GM12878 (cell line): ENCODE measurements around the gene PARD6B. TPM values are rescaled to one million over a fixed set of nuclear protein-coding genes. Genes with fewer than 3 reads are reported as not detected.
"Not testable (repeated sequence)": the region's sequence is repeated elsewhere in the genome, so short reads cannot be mapped to it uniquely, and the experiment has no call there.

Source experiments
- ATAC-seq: fragments of 200-7000 bp; cut with Tn5 transposase; 3 replicates; pipeline ENCODE4 v1.9.1; 2020; ENCODE audit warnings: mild to moderate bottlenecking, moderate library complexity
- BruUV-seq: library from RNA; stranded (reverse); fragments of 400-500 nt; replicated peaks from 2 replicates; lab custom pipeline; 2021; lab: Mats Ljungman, UMichigan
- CTCF ChIA-PET: fragments of 300-600 bp; sonication (Branson Sonifier 250); formaldehyde crosslinking; extraction: SDS; loops from one replicate; lab custom pipeline; 2021; ENCODE audit warnings: inconsistent platforms; lab: Yijun Ruan, JAX
- POLR2A ChIA-PET: fragments of 350-600 bp; formaldehyde crosslinking; extraction: SDS; loops from one replicate; lab custom pipeline; 2021; ENCODE audit warnings: inconsistent platforms; lab: Charles Lee
- RAD21 ChIA-PET: fragments of 300-600 bp; sonication (Branson Sonifier 250); formaldehyde crosslinking; loops from one replicate; lab custom pipeline; 2023; ENCODE audit warnings: antibody characterized with exemption; ENCODE audit not compliant: unreplicated experiment; lab: Charles Lee
- SMC1A ChIA-PET: fragments of 300-600 bp; sonication (Branson Sonifier 250); formaldehyde crosslinking; loops from one replicate; lab custom pipeline; 2023; ENCODE audit not compliant: unreplicated experiment, uncharacterized antibody; lab: Charles Lee
- DNase-seq: peaks from one replicate; pipeline ENCODE4 v3.0.0-alpha.2; 2011; ENCODE audit warnings: low read depth, low spot score
- FAIRE-seq: peaks from 3 replicates; lab custom pipeline; 2011; peaks lifted over from hg19 to GRCh38; lab: Jason Lieb, UNC
- H2AFZ ChIP-seq: 2 replicates; pipeline ENCODE4 v1.6.0; 2011; ENCODE audit warnings: low read depth, low read length, control low read depth; ENCODE audit not compliant: control insufficient read depth
- H3K27ac ChIP-seq: 2 replicates; pipeline ENCODE4 v1.5.1; 2011; ENCODE audit warnings: control low read depth; ENCODE audit not compliant: control insufficient read depth, insufficient read depth
- H3K27me3 ChIP-seq, 2 experiments: replicated peaks in 1 of 2; 2 replicates each; pipeline versions ENCODE4 v1.6.0 to v1.6.1; 2011; ENCODE audit warnings: low read length in 1 of 2; ENCODE audit not compliant: control insufficient read depth in 2 of 2, insufficient read depth in 2 of 2
- H3K36me3 ChIP-seq, 2 experiments: 2 replicates each; pipeline ENCODE4 v1.5.1; 2011; ENCODE audit warnings: low read length in 1 of 2; ENCODE audit not compliant: control insufficient read depth in 2 of 2, insufficient read depth in 2 of 2
- H3K4me1 ChIP-seq: 2 replicates; pipeline ENCODE4 v1.6.1; 2011; ENCODE audit warnings: mild to moderate bottlenecking, low read length, moderate library complexity, mixed read lengths; ENCODE audit not compliant: control insufficient read depth, insufficient read depth
- H3K4me2 ChIP-seq: 2 replicates; pipeline ENCODE4 v1.6.0; 2011; ENCODE audit warnings: control low read depth; ENCODE audit not compliant: control insufficient read depth, insufficient read depth
- H3K4me3 ChIP-seq: fragments of 200-600 bp; sonication (generic); 2 replicates; pipeline ENCODE4 v1.5.1; 2016
- H3K79me2 ChIP-seq: 2 replicates; pipeline ENCODE4 v1.6.0; 2011; ENCODE audit warnings: low read length; ENCODE audit not compliant: control insufficient read depth, insufficient read depth
- H3K9ac ChIP-seq: 2 replicates; pipeline ENCODE4 v1.8.0; 2011; ENCODE audit warnings: low read length, control low read depth, mixed read lengths; ENCODE audit not compliant: control insufficient read depth, insufficient read depth
- H3K9me3 ChIP-seq: replicated peaks from 3 replicates; pipeline ENCODE4 v1.5.1; 2011; ENCODE audit warnings: mild to moderate bottlenecking, low read length; ENCODE audit not compliant: control insufficient read depth, insufficient read depth
- H4K20me1 ChIP-seq: 2 replicates; pipeline ENCODE4 v1.6.0; 2011; ENCODE audit not compliant: control insufficient read depth, insufficient read depth
- CHD4 ChIP-seq: fragments of 200-600 bp; sonication (generic); IDR thresholded peaks from 2 replicates; pipeline ENCODE4 v1.6.1; 2016; ENCODE audit warnings: mild to moderate bottlenecking
- ETV6 ChIP-seq, 2 experiments: fragments of 450-650 bp in 1 of 2; IDR thresholded peaks in 1 of 2; conservative IDR thresholded peaks in 1 of 2; 2 replicates each; pipeline ENCODE4 v1.6.1; 2014; ENCODE audit warnings: antibody characterized with exemption in 1 of 2, borderline replicate concordance in 1 of 2, low read depth in 1 of 2, mild to moderate bottlenecking in 1 of 2, moderate library complexity in 1 of 2
- EZH2 ChIP-seq: IDR thresholded peaks from 2 replicates; pipeline ENCODE4 v1.6.1; 2012; ENCODE audit warnings: low read depth, mild to moderate bottlenecking, control low read depth, inconsistent platforms, low read length, borderline replicate concordance; ENCODE audit not compliant: control insufficient read depth
- MYB ChIP-seq: fragments of 150-350 bp; IDR thresholded peaks from 2 replicates; pipeline ENCODE4 v1.6.1; 2014; ENCODE audit warnings: mild to moderate bottlenecking, low read depth, low read length, borderline replicate concordance
- NR2F1 ChIP-seq: fragments of 450-650 bp; conservative IDR thresholded peaks from 2 replicates; pipeline ENCODE4 v1.6.1; 2017; ENCODE audit warnings: mild to moderate bottlenecking
- POLR2A ChIP-seq: IDR thresholded peaks from 2 replicates; pipeline ENCODE4 v1.6.1; 2011; ENCODE audit warnings: low read depth, mild to moderate bottlenecking, low read length
- RFX5 ChIP-seq: IDR thresholded peaks from 2 replicates; pipeline ENCODE4 v1.6.1; 2011; ENCODE audit warnings: low read depth, low read length, improper control_type of control experiment
- SIN3A ChIP-seq: IDR thresholded peaks from 2 replicates; pipeline ENCODE4 v1.6.1; 2012; ENCODE audit warnings: low read depth, low read length, improper control_type of control experiment
- TCF7 ChIP-seq: IDR thresholded peaks from 2 replicates; pipeline ENCODE4 v1.6.1; 2014; ENCODE audit warnings: antibody characterized with exemption, borderline replicate concordance
- WRNIP1 ChIP-seq: IDR thresholded peaks from 2 replicates; pipeline ENCODE4 v1.6.1; 2011; ENCODE audit warnings: low read depth, low read length, improper control_type of control experiment, borderline replicate concordance
- YY1 ChIP-seq: IDR thresholded peaks from 2 replicates; pipeline ENCODE4 v1.6.1; 2011; ENCODE audit warnings: low read depth, mild to moderate bottlenecking, low read length
- ZNF24 ChIP-seq: fragments of 450-650 bp; IDR thresholded peaks from 2 replicates; pipeline ENCODE4 v1.6.1; 2017; ENCODE audit warnings: antibody characterized with exemption, mild to moderate bottlenecking
- WGBS: methylation state at CpG from one replicate; pipeline ENCODE4 v1.1.6; 2016; ENCODE audit warnings: low lambda C conversion rate; ENCODE audit not compliant: insufficient replicate concordance, insufficient coverage; ENCODE audit errors: missing lambda C conversion rate; 5-methylcytosine and 5-hydroxymethylcytosine counted together
- in situ Hi-C: fragments of 300-500 bp; cut with MboI; formaldehyde crosslinking; loops from 9 replicates; pipeline ENCODE4 v1.14.3; 2018; ENCODE audit warnings: mixed read lengths
- intact Hi-C: fragments of 100-400 bp; cut with micrococcal nuclease; formaldehyde crosslinking; loops from one replicate; pipeline ENCODE4 v1.14.2; 2022; ENCODE audit not compliant: unreplicated experiment
- polyA plus RNA-seq, 11 experiments: library from polyadenylated mRNA; depleted of rRNA in 4 of 11; unstranded in 6 of 11; stranded (reverse) in 5 of 11; fragments of >200 nt; fragmentation: Nextera tagmentation in 4 of 11; fragmentation: Illumina TruSeq in 1 of 11; extraction: Ambion mirVana in 4 of 11; extraction: Trizol in 1 of 11; gene quantifications; 1 replicate in 1 of 11; 2 replicates in 10 of 11; pipeline versions ENCODE4 v1.2.1 to v1.2.3, GENCODE V29; 2011 to 2016; ENCODE audit warnings: inconsistent platforms in 2 of 11, missing spikeins in 2 of 11, low read depth in 1 of 11
- total RNA-seq, 4 experiments: library from RNA; depleted of rRNA in 3 of 4; stranded (reverse); fragments of >200 nt in 3 of 4; fragmentation: Illumina TruSeq in 1 of 4; extraction: Trizol in 1 of 4; gene quantifications; 2 replicates each; pipeline versions ENCODE4 v1.2.1 to v1.2.3, GENCODE V29; 2013 to 2021
- TF ChIP-seq, protein P1 (sequence below): IDR thresholded peaks from 2 replicates; pipeline ENCODE4 v1.6.1; 2012; ENCODE audit warnings: low read depth, low read length, improper control_type of control experiment
- TF ChIP-seq, protein P2 (sequence below): IDR thresholded peaks from 2 replicates; pipeline ENCODE4 v1.6.1; 2012; ENCODE audit warnings: low read depth, low read length, improper control_type of control experiment
- TF ChIP-seq, protein P3 (sequence below): fragments of 450-650 bp; IDR thresholded peaks from 2 replicates; pipeline ENCODE4 v1.6.1; 2014; ENCODE audit warnings: mild to moderate bottlenecking

Gene PARD6B
- total and polyA plus RNA-seq, 10 of the 15 experiments (the other 5 are each of a cell fraction or from before 2014, with no cell fraction given), result 0.57 to 4.7 (median 2.0) TPM

DNA sequence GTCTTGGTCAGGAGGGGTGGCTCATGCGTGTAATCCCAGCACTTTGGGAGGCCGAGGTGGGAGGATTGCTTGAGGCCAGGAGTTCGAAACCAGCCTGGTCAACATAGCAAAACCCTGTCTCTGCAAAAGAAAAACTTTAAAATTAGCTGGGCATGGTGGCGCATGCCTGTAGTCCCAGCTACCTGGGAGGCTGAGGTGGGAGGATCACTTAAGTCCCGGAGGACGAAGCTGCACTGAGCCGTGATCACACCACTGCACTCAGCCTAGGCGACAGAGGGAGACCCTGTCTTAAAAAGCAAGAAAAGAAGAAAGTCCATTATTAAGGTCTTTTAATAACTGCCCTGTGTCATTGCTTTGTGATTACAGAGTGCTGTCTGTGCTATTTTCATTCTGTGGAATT is 47.6 kb downstream of the PARD6B start:
- H3K27ac ChIP-seq, ATAC-seq, H3K4me1 ChIP-seq, POLR2A ChIA-PET, H3K27me3 ChIP-seq, H3K9ac ChIP-seq, DNase-seq, H3K4me2 ChIP-seq, H3K9me3 ChIP-seq, FAIRE-seq, in situ Hi-C loops, H4K20me1 ChIP-seq, H3K79me2 ChIP-seq, H3K36me3 ChIP-seq, intact Hi-C loops, RAD21 ChIA-PET, H2AFZ ChIP-seq, BruUV-seq, H3K4me3 ChIP-seq: not testable (repeated sequence)
- CTCF ChIA-PET, result interaction anchor here (0.6 to 2.1 kb wide), 4 partner anchors 9 to 150 kb away, joined by 3 to 10 read pairs (median 6); partner anchors contain the start of gene BCAS4
- SMC1A ChIA-PET, result interaction anchor here (0.6 to 1.1 kb wide), 2 partner anchors 10 to 793 kb away, joined by 3 read pairs; no protein-coding TSS in a partner anchor
- peak in 1 of 2 experiments; percentile 21; a peak in 1 of 4 replicates for TF ChIP-seq ETV6 (conservative IDR thresholded peaks at IDR 0.05 in 1 of 2, IDR thresholded peaks at IDR 0.05 in 1 of 2; ENCODE audit: borderline replicate concordance in 1 of 2, low read depth in 1 of 2)
- 62% methylated on average over 8 of the region's 8 CpGs for WGBS

DNA sequence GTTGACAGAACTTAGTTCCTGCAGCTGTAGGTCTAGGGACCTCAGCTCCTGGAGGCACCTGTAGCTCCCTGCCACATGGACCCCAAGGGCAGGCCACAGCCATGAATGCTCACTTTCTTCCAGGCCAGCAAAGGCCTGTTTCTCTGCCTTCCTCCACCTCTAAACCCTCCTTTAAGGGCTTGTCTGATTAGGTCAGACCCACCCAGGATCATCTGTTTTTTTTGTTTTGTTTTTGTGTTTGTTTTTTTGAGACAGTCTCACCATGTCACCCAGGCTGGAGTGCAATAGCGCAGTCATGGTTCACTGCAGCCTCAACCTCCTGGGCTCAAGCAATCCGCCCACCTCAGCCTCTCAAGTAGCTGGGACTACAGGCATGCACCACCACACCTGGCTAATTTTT is 52.0 kb downstream of the PARD6B start:
- no peaks in the 10 kb centered on the region; a peak in 1 of 4 replicates for H3K27me3 ChIP-seq
- no peak overlapping the region for H2AFZ ChIP-seq
- ChIA-PET CTCF (interaction anchor here (0.7 to 1.6 kb wide), 3 partner anchors 11 to 34 kb away, joined by 3 to 4 read pairs (median 4); partner anchors contain the start of gene BCAS4), RAD21 (no interaction called here), POLR2A (no interaction called here), SMC1A (no interaction called here)
- H3K4me2 ChIP-seq, result no peak overlapping the region
- no peaks in the 10 kb centered on the region for H4K20me1 ChIP-seq
- FAIRE-seq (no peak), ATAC-seq (no peak), DNase-seq (no peak)
- no peak for TF ChIP-seq NR2F1
- TF ChIP-seq MYB, result no peak
- no peak for TF ChIP-seq POLR2A
- TF ChIP-seq, protein P1, sequence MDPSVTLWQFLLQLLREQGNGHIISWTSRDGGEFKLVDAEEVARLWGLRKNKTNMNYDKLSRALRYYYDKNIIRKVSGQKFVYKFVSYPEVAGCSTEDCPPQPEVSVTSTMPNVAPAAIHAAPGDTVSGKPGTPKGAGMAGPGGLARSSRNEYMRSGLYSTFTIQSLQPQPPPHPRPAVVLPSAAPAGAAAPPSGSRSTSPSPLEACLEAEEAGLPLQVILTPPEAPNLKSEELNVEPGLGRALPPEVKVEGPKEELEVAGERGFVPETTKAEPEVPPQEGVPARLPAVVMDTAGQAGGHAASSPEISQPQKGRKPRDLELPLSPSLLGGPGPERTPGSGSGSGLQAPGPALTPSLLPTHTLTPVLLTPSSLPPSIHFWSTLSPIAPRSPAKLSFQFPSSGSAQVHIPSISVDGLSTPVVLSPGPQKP, result no peak
- no peak for TF ChIP-seq EZH2
- no peak for TF ChIP-seq WRNIP1
- TF ChIP-seq CHD4, result no peak
- TF ChIP-seq ZNF24, result no peak
- TF ChIP-seq SIN3A, result no peak
- TF ChIP-seq, protein P2, sequence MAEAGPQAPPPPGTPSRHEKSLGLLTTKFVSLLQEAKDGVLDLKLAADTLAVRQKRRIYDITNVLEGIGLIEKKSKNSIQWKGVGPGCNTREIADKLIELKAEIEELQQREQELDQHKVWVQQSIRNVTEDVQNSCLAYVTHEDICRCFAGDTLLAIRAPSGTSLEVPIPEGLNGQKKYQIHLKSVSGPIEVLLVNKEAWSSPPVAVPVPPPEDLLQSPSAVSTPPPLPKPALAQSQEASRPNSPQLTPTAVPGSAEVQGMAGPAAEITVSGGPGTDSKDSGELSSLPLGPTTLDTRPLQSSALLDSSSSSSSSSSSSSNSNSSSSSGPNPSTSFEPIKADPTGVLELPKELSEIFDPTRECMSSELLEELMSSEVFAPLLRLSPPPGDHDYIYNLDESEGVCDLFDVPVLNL, result no peak
- TF ChIP-seq, protein P3, sequence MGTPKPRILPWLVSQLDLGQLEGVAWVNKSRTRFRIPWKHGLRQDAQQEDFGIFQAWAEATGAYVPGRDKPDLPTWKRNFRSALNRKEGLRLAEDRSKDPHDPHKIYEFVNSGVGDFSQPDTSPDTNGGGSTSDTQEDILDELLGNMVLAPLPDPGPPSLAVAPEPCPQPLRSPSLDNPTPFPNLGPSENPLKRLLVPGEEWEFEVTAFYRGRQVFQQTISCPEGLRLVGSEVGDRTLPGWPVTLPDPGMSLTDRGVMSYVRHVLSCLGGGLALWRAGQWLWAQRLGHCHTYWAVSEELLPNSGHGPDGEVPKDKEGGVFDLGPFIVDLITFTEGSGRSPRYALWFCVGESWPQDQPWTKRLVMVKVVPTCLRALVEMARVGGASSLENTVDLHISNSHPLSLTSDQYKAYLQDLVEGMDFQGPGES, result no peak
- no peak for TF ChIP-seq RFX5
- TF ChIP-seq TCF7, result no peak
- TF ChIP-seq YY1, result no peak
- intact Hi-C loops, result no loop called here
- no peaks in the 10 kb centered on the region for H3K9me3 ChIP-seq
- no peaks in the 10 kb centered on the region for H3K79me2 ChIP-seq
- no peaks in the 10 kb centered on the region for H3K36me3 ChIP-seq
- H3K4me3 ChIP-seq, result no peak overlapping the region
- 15% methylated on average over 2 of the region's 2 CpGs for WGBS
- H3K27ac ChIP-seq, result no peak overlapping the region
- H3K9ac ChIP-seq, result no peak overlapping the region
- in situ Hi-C loops, result no loop called here
- no peaks in the 10 kb centered on the region for H3K4me1 ChIP-seq
- no TSS peak for BruUV-seq
